ENCODE measurements around the gene ITGA7. TPM values are rescaled to one million over a fixed set of nuclear protein-coding genes. Genes with fewer than 3 reads are reported as not detected.
A peak's percentile ranks its signal among the peaks of the same experiment; 100 is the strongest.

The ITGA7 gene
- polyA plus RNA-seq, 1 of the 3 experiments (the other 2 are of a cell fraction) = 19.7 TPM

- TF ChIP-seq POLR2AphosphoS5 (IDR thresholded peaks at IDR 0.05; ENCODE audit: low read depth, low read length) = no peak
- peak; percentile 37; the same call in 1 of the 2 replicates for TF ChIP-seq FOXJ3 (CRISPR knock-in tag; IDR thresholded peaks at IDR 0.05)
- TF ChIP-seq RCOR1 (IDR thresholded peaks at IDR 0.05; ENCODE audit: low read length) = peak; percentile 64; the same call in 1 of the 2 replicates
- TF ChIP-seq EP300 (IDR thresholded peaks at IDR 0.05; ENCODE audit: borderline replicate concordance in 1 of 2, low read depth in 1 of 2, low read length in 1 of 2) = peak in 1 of 2 experiments; percentile 43; a peak in 1 of 4 replicates
- peak; percentile 49; the same call in 1 of the 2 replicates for TF ChIP-seq MXI1 (IDR thresholded peaks at IDR 0.05; ENCODE audit: low read depth, low read length)
- TF ChIP-seq TCF12 (IDR thresholded peaks at IDR 0.05) = 0 out of 2 replicates have a peak, but pooled peaks have one; percentile 42
- peak; percentile 88 for TF ChIP-seq GATA2 (CRISPR knock-in tag; IDR thresholded peaks at IDR 0.05)
- no peak for TF ChIP-seq CTCF (IDR thresholded peaks at IDR 0.05)
- TF ChIP-seq REST (IDR thresholded peaks at IDR 0.05; ENCODE audit: low read depth, low read length) = no peak
- no peak for TF ChIP-seq CHD2 (IDR thresholded peaks at IDR 0.05; ENCODE audit: low read length, partially characterized antibody)
- peak; percentile 29; the same call in 1 of the 2 replicates for TF ChIP-seq NFIC (IDR thresholded peaks at IDR 0.05; ENCODE audit: borderline replicate concordance)
- H3K4me3 ChIP-seq (ENCODE audit: low read depth in 2 of 2, low read length in 1 of 2) = peak overlapping the region; percentile 74 to 97
- H3F3A ChIP-seq (replicated peaks; ENCODE audit: insufficient read depth) = peaks cover 42% of the 10 kb centered on the region
- H3K4me1 ChIP-seq (ENCODE audit: control insufficient read depth in 1 of 2, insufficient read depth in 2 of 2, low read depth in 1 of 2, low read length in 1 of 2) = peaks cover 0 to 26% of the 10 kb centered on the region in 2 experiments; a peak in 1 of 4 replicates
- DNase-seq = peak; percentile 76
- no peaks in the 10 kb centered on the region for H3K9me3 ChIP-seq
- H3K79me2 ChIP-seq (ENCODE audit: insufficient read depth) = peaks cover 47% of the 10 kb centered on the region
- H3K9ac ChIP-seq = peak overlapping the region; percentile 83
- CTCF ChIA-PET = interaction anchor here (0.8 to 4.6 kb wide), 5 partner anchors 9 to 71 kb away, joined by 3 to 47 read pairs (median 4); no protein-coding TSS in a partner anchor
- peaks cover 45% of the 10 kb centered on the region for H4K20me1 ChIP-seq (ENCODE audit: insufficient read depth)
- peak overlapping the region; percentile 97 to 100 for H3K27ac ChIP-seq (ENCODE audit: low read depth in 2 of 2, low read length in 1 of 2)
- no peak overlapping the region for H2AFZ ChIP-seq (ENCODE audit: low read depth)
- POLR2A ChIA-PET = no interaction called here
- WGBS (ENCODE audit: low lambda C conversion rate) = 8% methylated on average over 9 of the region's 9 CpGs
- H3K9me2 ChIP-seq = no peaks in the 10 kb centered on the region
- H3K27me3 ChIP-seq (ENCODE audit: insufficient read depth) = no peaks in the 10 kb centered on the region
- peaks cover 34% of the 10 kb centered on the region in 2 experiments for H3K36me3 ChIP-seq (replicated peaks in 1 of 2; ENCODE audit: control insufficient read depth in 1 of 2, insufficient read depth in 2 of 2, low read length in 1 of 2)
- peak overlapping the region; percentile 97 for H3K4me2 ChIP-seq
These were observed 20.0 kb upstream of the ITGA7 start for GRCh38 chr12:55727643-55728185.

Data from SK-N-SH (cell line).